GM10248 (cell line): Measurements from ENCODE around the gene PAQR9.

Source experiments
- CTCF ChIA-PET: fragments of 300-600 bp; sonication (Branson Sonifier 250); formaldehyde crosslinking; extraction: SDS; loops from one replicate; lab custom pipeline; 2021; ENCODE audit warnings: antibody characterized with exemption; lab: Yijun Ruan, JAX
- POLR2A ChIA-PET: fragments of 350-650 bp; sonication (Branson Sonifier 250); formaldehyde crosslinking; extraction: SDS; loops from one replicate; lab custom pipeline; 2020; ENCODE audit warnings: antibody characterized with exemption; lab: Yijun Ruan, JAX
- DNase-seq: peaks from one replicate; pipeline ENCODE4 v3.0.0; 2012; ENCODE audit errors: extremely low spot score
- TF ChIP-seq, protein P1 (sequence below): IDR thresholded peaks from 2 replicates; pipeline ENCODE4 v1.5.1; 2012; ENCODE audit warnings: mild to moderate bottlenecking, low read depth; ENCODE audit errors: extremely low read depth, missing control alignments, control extremely low read depth

PAQR9 gene

GRCh38 chr3:142987080-142987700 lies 23.7 kb upstream of the PAQR9 start:
- TF ChIP-seq, protein P1, sequence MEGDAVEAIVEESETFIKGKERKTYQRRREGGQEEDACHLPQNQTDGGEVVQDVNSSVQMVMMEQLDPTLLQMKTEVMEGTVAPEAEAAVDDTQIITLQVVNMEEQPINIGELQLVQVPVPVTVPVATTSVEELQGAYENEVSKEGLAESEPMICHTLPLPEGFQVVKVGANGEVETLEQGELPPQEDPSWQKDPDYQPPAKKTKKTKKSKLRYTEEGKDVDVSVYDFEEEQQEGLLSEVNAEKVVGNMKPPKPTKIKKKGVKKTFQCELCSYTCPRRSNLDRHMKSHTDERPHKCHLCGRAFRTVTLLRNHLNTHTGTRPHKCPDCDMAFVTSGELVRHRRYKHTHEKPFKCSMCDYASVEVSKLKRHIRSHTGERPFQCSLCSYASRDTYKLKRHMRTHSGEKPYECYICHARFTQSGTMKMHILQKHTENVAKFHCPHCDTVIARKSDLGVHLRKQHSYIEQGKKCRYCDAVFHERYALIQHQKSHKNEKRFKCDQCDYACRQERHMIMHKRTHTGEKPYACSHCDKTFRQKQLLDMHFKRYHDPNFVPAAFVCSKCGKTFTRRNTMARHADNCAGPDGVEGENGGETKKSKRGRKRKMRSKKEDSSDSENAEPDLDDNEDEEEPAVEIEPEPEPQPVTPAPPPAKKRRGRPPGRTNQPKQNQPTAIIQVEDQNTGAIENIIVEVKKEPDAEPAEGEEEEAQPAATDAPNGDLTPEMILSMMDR: peak; percentile 62
- peak; percentile 60 for DNase-seq
- POLR2A ChIA-PET: interaction anchor here (0.7 kb wide), 1 partner anchor 13 kb away, joined by 3 read pairs; no protein-coding TSS in a partner anchor
- CTCF ChIA-PET: interaction anchor here (0.6 to 2.6 kb wide), 14 partner anchors 14 to 400 kb away, joined by 3 to 41 read pairs (median 4); partner anchors contain the start of gene U2SURP

DNA sequence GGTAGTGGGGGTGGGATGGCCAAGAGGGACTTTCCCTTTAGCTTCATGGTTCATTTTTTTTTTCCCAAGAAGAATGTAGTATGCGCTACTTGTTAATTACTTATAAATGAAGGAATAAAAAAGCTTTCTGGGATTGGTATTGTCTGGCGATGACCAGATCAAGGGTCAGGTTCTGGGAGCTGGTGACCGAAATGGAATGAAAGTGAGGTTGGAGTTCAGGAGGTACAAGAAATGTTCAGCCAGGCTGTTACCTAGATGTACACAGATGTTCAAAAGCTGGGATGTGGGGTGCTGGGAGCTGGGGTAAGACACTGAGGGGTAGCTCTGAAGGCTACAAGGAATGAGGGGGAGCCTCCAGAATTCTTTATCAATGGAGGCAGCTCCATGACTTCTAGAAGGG lies 20.8 kb upstream of the PAQR9 start:
- TF ChIP-seq, protein P1: no peak
- ChIA-PET CTCF (interaction anchor here (0.8 to 6.3 kb wide), 6 partner anchors 10 to 155 kb away, joined by 3 to 62 read pairs (median 4); partner anchors contain the start of gene U2SURP), POLR2A (no interaction called here)
- no peak for DNase-seq

DNA sequence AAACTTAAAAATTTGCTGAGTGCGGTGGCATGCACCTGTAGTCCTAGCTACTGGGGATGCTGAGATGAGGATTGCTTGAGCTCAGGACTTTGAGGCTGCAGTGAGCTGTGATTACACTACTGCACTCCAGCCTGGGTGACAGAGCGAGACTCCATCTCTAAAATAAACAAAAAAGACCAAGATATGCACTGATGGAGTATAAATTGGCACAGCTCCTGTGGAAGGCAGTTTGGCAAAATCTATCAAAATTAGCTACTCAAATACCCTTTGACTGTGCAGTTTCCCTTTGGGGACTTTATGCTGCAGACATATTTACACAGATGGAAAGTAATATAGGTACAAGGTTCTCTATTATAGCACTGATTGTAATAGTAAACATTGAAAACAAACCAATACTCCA lies 19.8 kb upstream of the PAQR9 start:
- DNase-seq: no peak
- TF ChIP-seq, protein P1: no peak
- ChIA-PET POLR2A (no interaction called here), CTCF (interaction anchor here (1.2 to 6.3 kb wide), 5 partner anchors 11 to 154 kb away, joined by 3 to 62 read pairs (median 6); partner anchors contain the start of gene U2SURP)

DNA sequence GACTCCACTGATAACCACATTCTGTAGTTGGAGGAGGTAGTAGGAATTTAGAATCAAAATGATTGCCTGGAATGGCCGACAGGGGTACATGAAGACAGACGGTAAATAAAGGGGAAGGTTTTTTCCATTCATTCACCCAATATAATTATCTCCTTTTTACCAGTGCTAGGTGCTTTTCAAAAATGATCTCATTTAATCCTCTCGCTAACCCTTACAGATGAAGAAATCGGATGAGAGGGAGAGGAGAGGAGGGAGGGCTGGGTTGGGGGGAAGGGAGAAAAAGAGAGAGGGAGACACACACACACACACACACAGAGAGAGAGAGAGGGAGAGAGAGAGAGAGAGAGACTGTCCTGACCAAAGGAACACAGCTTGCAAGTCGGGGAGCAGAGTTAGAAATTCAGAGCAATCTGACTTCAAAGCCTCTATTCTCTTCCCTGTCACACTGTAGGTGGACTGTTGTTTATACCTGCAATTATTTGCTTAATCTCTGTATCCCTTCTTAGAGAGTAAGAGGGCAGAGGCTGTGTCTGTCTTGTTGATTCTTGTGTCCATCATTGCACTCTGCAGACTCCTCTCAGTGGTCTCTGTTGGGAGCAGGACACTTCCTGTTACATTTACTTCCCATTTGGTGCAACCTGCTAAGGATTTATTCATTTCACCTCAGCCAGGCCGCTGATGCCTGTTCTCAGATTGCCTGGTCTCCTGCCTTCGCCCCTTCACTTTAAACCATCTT lies 18.7 kb upstream of the PAQR9 start:
- TF ChIP-seq, protein P1: no peak
- ChIA-PET CTCF (interaction anchor here (1.2 to 6.3 kb wide), 4 partner anchors 9 to 153 kb away, joined by 3 to 62 read pairs (median 5); no protein-coding TSS in a partner anchor), POLR2A (no interaction called here)
- DNase-seq: no peak

DNA sequence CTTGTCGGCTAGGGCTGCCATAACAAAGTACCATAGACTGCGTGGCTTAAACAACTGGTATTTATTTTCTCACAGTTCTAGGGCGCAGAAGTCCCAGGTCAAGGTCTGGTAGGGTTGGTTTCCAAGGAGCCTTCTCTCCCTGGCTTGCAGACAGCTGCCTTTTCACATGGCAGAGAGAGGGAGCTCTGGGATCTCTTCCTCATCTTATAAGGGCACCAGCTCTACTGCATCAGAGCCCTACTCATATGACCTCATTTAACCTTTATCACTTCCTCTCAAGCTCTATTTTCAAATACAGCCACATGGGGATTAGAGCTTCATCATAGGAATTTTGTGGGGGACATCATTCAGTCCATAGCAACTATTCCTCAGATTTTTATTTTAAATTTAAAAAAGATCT lies 17.6 kb upstream of the PAQR9 start:
- TF ChIP-seq, protein P1: no peak
- ChIA-PET POLR2A (no interaction called here), CTCF (interaction anchor here (0.9 to 6.3 kb wide), 5 partner anchors 10 to 152 kb away, joined by 3 to 62 read pairs (median 4); no protein-coding TSS in a partner anchor)
- DNase-seq: no peak

- DNase-seq: no peak
- ChIA-PET CTCF (interaction anchor here (1.0 kb wide), 1 partner anchor 13 kb away, joined by 5 read pairs; no protein-coding TSS in a partner anchor), POLR2A (no interaction called here)
- TF ChIP-seq, protein P1: no peak
These were observed 13.9 kb upstream of the PAQR9 start for GRCh38 chr3:142977399-142977728.
